Suprapubic skin (tissue), 4 donors: ENCODE measurements around the gene LENG1. TPM values are rescaled to one million over a fixed set of nuclear protein-coding genes. Genes with fewer than 3 reads are reported as not detected.

ENCODE experiments used
- DNase-seq, 2 donors: peaks; one replicate each; pipeline ENCODE4 v3.0.0-alpha.2; 2019; ENCODE audit warnings: low spot score in 2 of 2
- H3K27ac ChIP-seq: fragments of 200-600 bp; sonication (generic); one replicate; pipeline ENCODE4 v1.5.1; 2019
- H3K27me3 ChIP-seq: fragments of 200-600 bp; sonication (generic); one replicate; pipeline ENCODE4 v1.5.1; 2019
- H3K36me3 ChIP-seq: fragments of 200-600 bp; sonication (generic); one replicate; pipeline ENCODE4 v1.5.1; 2019
- H3K4me1 ChIP-seq: fragments of 200-600 bp; sonication (generic); one replicate; pipeline ENCODE4 v1.5.1; 2019
- H3K4me3 ChIP-seq: fragments of 200-600 bp; sonication (generic); one replicate; pipeline ENCODE4 v1.5.1; 2019; ENCODE audit warnings: mild to moderate bottlenecking
- H3K9me3 ChIP-seq: fragments of 200-600 bp; sonication (generic); one replicate; pipeline ENCODE4 v1.5.1; 2019
- CTCF ChIP-seq, 2 donors: fragments of 200-600 bp in 1 of 2; fragments of 450-650 bp in 1 of 2; sonication (generic) in 1 of 2; IDR thresholded peaks; one replicate each; pipeline ENCODE4 v1.5.1; 2016 to 2019; ENCODE audit warnings: antibody characterized with exemption in 2 of 2, mild to moderate bottlenecking in 1 of 2, moderate library complexity in 1 of 2
- EP300 ChIP-seq: sonication (generic); formaldehyde crosslinking; IDR thresholded peaks from one replicate; pipeline ENCODE4 v1.6.1; 2017; ENCODE audit warnings: antibody characterized with exemption
- POLR2A ChIP-seq, 2 donors: fragments of 450-650 bp; IDR thresholded peaks; one replicate each; pipeline ENCODE4 v1.6.1; 2017; ENCODE audit warnings: antibody characterized with exemption in 2 of 2, mild to moderate bottlenecking in 2 of 2, moderate library complexity in 2 of 2
- POLR2AphosphoS5 ChIP-seq, 3 donors: sonication (generic); formaldehyde crosslinking; IDR thresholded peaks; one replicate each; pipeline ENCODE4 v1.6.1; 2017; ENCODE audit warnings: antibody characterized with exemption in 3 of 3
- WGBS: methylation state at CpG from one replicate; pipeline ENCODE4 v1.1.5; 2018; 5-methylcytosine and 5-hydroxymethylcytosine counted together
- total RNA-seq, 4 donors: library from RNA; depleted of rRNA; stranded (reverse); fragments of >200 nt; gene quantifications; one replicate each; pipeline ENCODE4 v1.1.0, GENCODE V29; 2016

The LENG1 gene
- total RNA-seq, 4 donors from 2014 or later = 2.6 to 4.6 (median 4.0) TPM

- Histone ChIP-seq H3K9me3 (no peaks in the 10 kb centered on the region), H3K36me3 (peaks cover 23% of the 10 kb centered on the region), H3K27me3 (no peaks in the 10 kb centered on the region), H3K4me1 (peaks cover 61% of the 10 kb centered on the region), H3K27ac (peak overlapping the region; percentile 97), H3K4me3 (peak overlapping the region; percentile 75)
- WGBS = 8% methylated on average over 10 of the region's 28 CpGs
- TF ChIP-seq POLR2A (IDR thresholded peaks at IDR 0.05) = no peak
- no peak for TF ChIP-seq EP300
- no peak for TF ChIP-seq CTCF (IDR thresholded peaks at IDR 0.05)
- TF ChIP-seq POLR2AphosphoS5 (IDR thresholded peaks at IDR 0.05) = no peak
- no peak for DNase-seq
These were observed 776 bp upstream of the LENG1 start for GRCh38 chr19:54160182-54160811.

GRCh38 chr19:54158812-54159351 lies 639 bp downstream of the LENG1 start:
- DNase-seq = no peak
- TF ChIP-seq POLR2AphosphoS5 (IDR thresholded peaks at IDR 0.05) = no peak
- TF ChIP-seq EP300 = no peak
- no peak for TF ChIP-seq CTCF (IDR thresholded peaks at IDR 0.05)
- no peak for TF ChIP-seq POLR2A (IDR thresholded peaks at IDR 0.05)
- H3K27me3 ChIP-seq = no peaks in the 10 kb centered on the region
- H3K4me3 ChIP-seq = peak overlapping the region; percentile 75
- peaks cover 56% of the 10 kb centered on the region for H3K4me1 ChIP-seq
- peaks cover 37% of the 10 kb centered on the region for H3K36me3 ChIP-seq
- H3K9me3 ChIP-seq = no peaks in the 10 kb centered on the region
- WGBS = 5% methylated on average over 19 of the region's 19 CpGs
- peak overlapping the region; percentile 97 for H3K27ac ChIP-seq

GRCh38 chr19:54156953-54157352 lies 2.6 kb downstream of the LENG1 start:
- DNase-seq = no peak
- peaks cover 43% of the 10 kb centered on the region for H3K4me1 ChIP-seq
- no peak overlapping the region for H3K4me3 ChIP-seq
- TF ChIP-seq CTCF (IDR thresholded peaks at IDR 0.05) (no peak), POLR2AphosphoS5 (IDR thresholded peaks at IDR 0.05) (no peak), EP300 (no peak), POLR2A (IDR thresholded peaks at IDR 0.05) (no peak)
- no peak overlapping the region for H3K27ac ChIP-seq
- no peaks in the 10 kb centered on the region for H3K27me3 ChIP-seq
- peaks cover 57% of the 10 kb centered on the region for H3K36me3 ChIP-seq
- 86% methylated on average over 3 of the region's 3 CpGs for WGBS
- no peaks in the 10 kb centered on the region for H3K9me3 ChIP-seq

- Histone ChIP-seq H3K36me3 (peaks cover 61% of the 10 kb centered on the region), H3K27me3 (no peaks in the 10 kb centered on the region), H3K4me3 (no peak overlapping the region), H3K4me1 (peaks cover 38% of the 10 kb centered on the region), H3K27ac (no peak overlapping the region), H3K9me3 (no peaks in the 10 kb centered on the region)
- no peak for DNase-seq
- no peak for TF ChIP-seq CTCF (IDR thresholded peaks at IDR 0.05)
- TF ChIP-seq POLR2AphosphoS5 (IDR thresholded peaks at IDR 0.05) = no peak
- no peak for TF ChIP-seq POLR2A (IDR thresholded peaks at IDR 0.05)
- no peak for TF ChIP-seq EP300
- 67% methylated on average over 10 of the region's 11 CpGs for WGBS
These were observed 3.0 kb downstream of the LENG1 start for GRCh38 chr19:54156490-54156889.

- H3K9me3 ChIP-seq = no peaks in the 10 kb centered on the region
- no peak overlapping the region for H3K4me3 ChIP-seq
- WGBS = 78% methylated on average over 11 of the region's 19 CpGs
- no peak overlapping the region for H3K27ac ChIP-seq
- H3K27me3 ChIP-seq = no peaks in the 10 kb centered on the region
- TF ChIP-seq POLR2A (IDR thresholded peaks at IDR 0.05) = no peak
- TF ChIP-seq EP300 = no peak
- no peak for TF ChIP-seq POLR2AphosphoS5 (IDR thresholded peaks at IDR 0.05)
- no peak for TF ChIP-seq CTCF (IDR thresholded peaks at IDR 0.05)
- peaks cover 30% of the 10 kb centered on the region for H3K4me1 ChIP-seq
- peaks cover 69% of the 10 kb centered on the region for H3K36me3 ChIP-seq
- DNase-seq = no peak
These were observed 3.8 kb downstream of the LENG1 start for GRCh38 chr19:54155694-54156093.
